GM19043 (cell line): ENCODE results near the gene JADE3.

Experiments used
- ATAC-seq: cut with Tn5 transposase; IDR thresholded peaks from one replicate; pipeline ENCODE4 v1.9.1; 2021; ENCODE audit warnings: low read depth; ENCODE audit not compliant: unreplicated experiment

Gene JADE3

DNA sequence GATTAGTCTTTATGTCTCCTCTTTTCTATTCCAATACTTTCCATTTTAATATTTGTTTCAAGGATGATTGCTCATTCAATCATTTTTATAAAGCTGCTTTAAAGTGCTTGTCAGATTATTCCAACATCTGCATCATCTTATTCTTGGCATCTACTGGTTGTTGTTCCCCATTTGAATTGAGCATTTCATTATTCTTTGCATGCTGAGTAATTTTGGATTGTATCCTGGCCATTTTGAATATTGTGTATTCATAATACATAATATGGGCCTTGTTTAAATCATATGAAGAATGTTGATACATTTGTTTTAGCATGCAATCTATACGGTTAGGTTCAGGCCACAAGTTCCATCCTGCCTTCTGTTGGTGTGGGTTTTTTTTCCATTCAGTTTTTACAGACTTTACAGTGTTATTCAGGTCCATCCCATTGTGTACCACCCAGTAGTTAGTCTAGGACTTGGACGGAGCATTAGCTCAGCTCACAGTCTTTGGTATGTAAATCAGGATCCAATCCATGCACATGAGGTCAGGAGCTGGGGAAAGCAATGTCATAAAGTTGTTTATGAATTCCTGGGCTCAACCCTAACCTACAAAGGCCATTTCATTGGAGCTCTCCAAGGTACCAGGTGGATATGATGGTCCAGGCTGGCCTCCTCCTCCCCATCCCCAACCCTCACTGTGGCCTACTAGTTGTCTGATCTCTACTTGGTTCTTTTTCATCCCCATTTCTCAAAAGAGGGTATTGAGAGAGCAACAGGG lies 186.3 kb downstream of the JADE3 start:
- no peak for ATAC-seq

GRCh38 chrX:47101206-47101605 lies 189.0 kb downstream of the JADE3 start:
- ATAC-seq: no peak
